ENCODE measurements around the gene AP1S2.
"Not testable (repeated sequence)": the region's sequence is repeated elsewhere in the genome, so short reads cannot be mapped to it uniquely, and the experiment has no call there.

AP1S2 gene

GRCh38 chrX:15854712-15855567 is at the start of gene AP1S2:
AP1S2 (minus strand) TSS chrX:15854813; CDS start chrX:15852524, 2,289 bp downstream.
- DNase-seq = peak; percentile 94 to 100 (median 99)

GRCh38 chrX:15903186-15903681 is 48.6 kb upstream of the AP1S2 start:
- peak in 1 of 3 experiments; percentile 36 for DNase-seq

- DNase-seq = no peak
These were observed 40.7 kb upstream of the AP1S2 start for GRCh38 chrX:15895334-15895733.

GRCh38 chrX:15894724-15895123 is 40.1 kb upstream of the AP1S2 start:
- no peak for DNase-seq

- no peak for DNase-seq
These were observed 35.9 kb upstream of the AP1S2 start for GRCh38 chrX:15890463-15890862.

- peak in 1 of 3 experiments; percentile 20 for DNase-seq
These were observed 33.4 kb upstream of the AP1S2 start for GRCh38 chrX:15888062-15888461.

GRCh38 chrX:15883540-15883863 is 28.9 kb upstream of the AP1S2 start:
- no peak for DNase-seq

- no peak for DNase-seq
These were observed 28.3 kb upstream of the AP1S2 start for GRCh38 chrX:15882704-15883539.

GRCh38 chrX:15881381-15881897 is 26.8 kb upstream of the AP1S2 start:
- no peak for DNase-seq

GRCh38 chrX:15877914-15878313 is 23.3 kb upstream of the AP1S2 start:
- DNase-seq = not testable (repeated sequence)

GRCh38 chrX:15877380-15877779 is 22.8 kb upstream of the AP1S2 start:
- DNase-seq = no peak

GRCh38 chrX:15874672-15875071 is 20.1 kb upstream of the AP1S2 start:
- DNase-seq = peak in 2 of 3 experiments; percentile 86 to 99

GRCh38 chrX:15873566-15873965 is 19.0 kb upstream of the AP1S2 start:
- peak in 2 of 3 experiments; percentile 20 to 52 for DNase-seq

GRCh38 chrX:15870310-15870709 is 15.7 kb upstream of the AP1S2 start:
- DNase-seq = no peak

GRCh38 chrX:15869695-15870094 is 15.1 kb upstream of the AP1S2 start:
- DNase-seq = no peak

- DNase-seq = no peak
These were observed 11.5 kb upstream of the AP1S2 start for GRCh38 chrX:15866147-15866546.

- peak in 1 of 3 experiments; percentile 29 for DNase-seq
These were observed 10.0 kb upstream of the AP1S2 start for GRCh38 chrX:15864629-15865028.

- no peak for DNase-seq
These were observed 9.4 kb upstream of the AP1S2 start for GRCh38 chrX:15864023-15864422.

GRCh38 chrX:15860921-15861320 is 6.3 kb upstream of the AP1S2 start:
- DNase-seq = no peak

GRCh38 chrX:15858051-15858450 is 3.4 kb upstream of the AP1S2 start:
- peak in 2 of 3 experiments; percentile 6 to 39 for DNase-seq

GRCh38 chrX:15856636-15857035 is 2.0 kb upstream of the AP1S2 start:
- DNase-seq = peak in 2 of 3 experiments; percentile 82 to 94

- DNase-seq = no peak
These were observed 1.6 kb upstream of the AP1S2 start for GRCh38 chrX:15856222-15856587.

- peak; percentile 39 to 83 (median 56) for DNase-seq
These were observed 1.1 kb upstream of the AP1S2 start for GRCh38 chrX:15855568-15856221.
